ENCODE data around the gene CLEC2D. TPM values are rescaled to one million over a fixed set of nuclear protein-coding genes. Genes with fewer than 3 reads are reported as not detected.

CLEC2D gene
- total and polyA plus RNA-seq, 2 donors (not counting 3 experiments of a cell fraction or from before 2014, with no cell fraction given): 1.8 to 4.1 TPM

- POLR2A ChIA-PET: no interaction called here
- CTCF ChIA-PET: interaction anchor here (1.2 kb wide), 1 partner anchor 46 kb away, joined by 3 read pairs; no protein-coding TSS in a partner anchor
- no peaks in the 10 kb centered on the region for H4K20me1 ChIP-seq (replicated peaks; ENCODE audit: control insufficient read depth, extremely low read depth, insufficient read depth, low read length)
- no peaks in the 10 kb centered on the region for H3K27me3 ChIP-seq (ENCODE audit: control insufficient read depth in 2 of 2, insufficient read depth in 2 of 2, low read length in 2 of 2)
- H3K4me2 ChIP-seq (ENCODE audit: insufficient read depth, low read length): no peak overlapping the region
- no peak overlapping the region for H2AFZ ChIP-seq (ENCODE audit: low read depth, low read length)
- dilution Hi-C loops (cut with MboI; ENCODE audit: extremely low pct_ligation_motif_present, low sequenced_read_pairs): no loop called here
- TF ChIP-seq CTCF (IDR thresholded peaks at IDR 0.05; ENCODE audit: extremely low read depth in 1 of 2, insufficient read depth in 1 of 2, low read depth in 1 of 2, low read length in 2 of 2): no peak
- no peak for TF ChIP-seq FOS (IDR thresholded peaks at IDR 0.05; ENCODE audit: borderline replicate concordance, insufficient read depth, low read length)
- TF ChIP-seq GATA2 (IDR thresholded peaks at IDR 0.05; ENCODE audit: insufficient read depth, insufficient read length, low read depth, low read length): no peak
- H3K4me1 ChIP-seq (ENCODE audit: control insufficient read depth, extremely low read depth, insufficient read depth, low read length): peaks cover under 1% of the 10 kb centered on the region
- H3K27ac ChIP-seq (ENCODE audit: insufficient read depth, low read depth, low read length): no peak overlapping the region
- H3K9ac ChIP-seq (replicated peaks; ENCODE audit: extremely low read depth, insufficient read depth, low read length): no peak overlapping the region
- H3K9me1 ChIP-seq (replicated peaks; ENCODE audit: control insufficient read depth, extremely low read depth, insufficient read depth, low read length): no peaks in the 10 kb centered on the region
- intact Hi-C loops (cut with micrococcal nuclease): no loop called here
- DNase-seq (ENCODE audit: low read depth, low spot score): no peak
- no peak for FAIRE-seq
- no TSS peak for BruUV-seq (replicated peaks)
- H3K36me3 ChIP-seq (ENCODE audit: control insufficient read depth in 2 of 2, extremely low read depth in 1 of 2, insufficient read depth in 2 of 2, low read length in 2 of 2): no peaks in the 10 kb centered on the region
- no peaks in the 10 kb centered on the region for H3K79me2 ChIP-seq (ENCODE audit: control insufficient read depth, insufficient read depth, low read length)
- H3K4me3 ChIP-seq (replicated peaks in 1 of 3; ENCODE audit: insufficient read depth in 1 of 3, low read depth in 1 of 3, low read length in 3 of 3): no peak overlapping the region
- no peaks in the 10 kb centered on the region for H3K9me3 ChIP-seq (replicated peaks; ENCODE audit: control insufficient read depth, insufficient read depth, low read length)
These were observed 7.0 kb upstream of the CLEC2D start for GRCh38 chr12:9662488-9662887.

- FAIRE-seq (no peak), DNase-seq (ENCODE audit: low read depth, low spot score) (no peak)
- no TSS peak for BruUV-seq (replicated peaks)
- no peaks in the 10 kb centered on the region for H3K9me1 ChIP-seq (replicated peaks; ENCODE audit: control insufficient read depth, extremely low read depth, insufficient read depth, low read length)
- ChIA-PET CTCF (no interaction called here), POLR2A (no interaction called here)
- dilution Hi-C loops (cut with MboI; ENCODE audit: extremely low pct_ligation_motif_present, low sequenced_read_pairs) (no loop called here), intact Hi-C loops (cut with micrococcal nuclease) (no loop called here)
- no peak overlapping the region for H3K4me2 ChIP-seq (ENCODE audit: insufficient read depth, low read length)
- no peak overlapping the region for H2AFZ ChIP-seq (ENCODE audit: low read depth, low read length)
- H4K20me1 ChIP-seq (replicated peaks; ENCODE audit: control insufficient read depth, extremely low read depth, insufficient read depth, low read length): no peaks in the 10 kb centered on the region
- H3K27ac ChIP-seq (ENCODE audit: insufficient read depth, low read depth, low read length): no peak overlapping the region
- H3K79me2 ChIP-seq (ENCODE audit: control insufficient read depth, insufficient read depth, low read length): no peaks in the 10 kb centered on the region
- no peak overlapping the region for H3K9ac ChIP-seq (replicated peaks; ENCODE audit: extremely low read depth, insufficient read depth, low read length)
- no peak overlapping the region for H3K4me3 ChIP-seq (replicated peaks in 1 of 3; ENCODE audit: insufficient read depth in 1 of 3, low read depth in 1 of 3, low read length in 3 of 3)
- no peaks in the 10 kb centered on the region for H3K27me3 ChIP-seq (ENCODE audit: control insufficient read depth in 2 of 2, insufficient read depth in 2 of 2, low read length in 2 of 2)
- peaks cover 4% of the 10 kb centered on the region for H3K4me1 ChIP-seq (ENCODE audit: control insufficient read depth, extremely low read depth, insufficient read depth, low read length)
- H3K36me3 ChIP-seq (ENCODE audit: control insufficient read depth in 2 of 2, extremely low read depth in 1 of 2, insufficient read depth in 2 of 2, low read length in 2 of 2): no peaks in the 10 kb centered on the region
- no peak for TF ChIP-seq FOS (IDR thresholded peaks at IDR 0.05; ENCODE audit: borderline replicate concordance, insufficient read depth, low read length)
- no peak for TF ChIP-seq MAX (IDR thresholded peaks at IDR 0.05; ENCODE audit: insufficient read depth, insufficient read length)
- TF ChIP-seq POLR2AphosphoS5 (IDR thresholded peaks at IDR 0.05; ENCODE audit: insufficient read depth, low read depth, low read length): no peak
- TF ChIP-seq JUN (IDR thresholded peaks at IDR 0.05; ENCODE audit: borderline replicate concordance, insufficient read depth, insufficient read length, low read depth): no peak
- no peak for TF ChIP-seq MYC (IDR thresholded peaks at IDR 0.05; ENCODE audit: low read depth, low read length)
- no peak for TF ChIP-seq CTCF (IDR thresholded peaks at IDR 0.05; ENCODE audit: extremely low read depth in 1 of 2, insufficient read depth in 1 of 2, low read depth in 1 of 2, low read length in 2 of 2)
- TF ChIP-seq GATA2 (IDR thresholded peaks at IDR 0.05; ENCODE audit: insufficient read depth, insufficient read length, low read depth, low read length): no peak
- TF ChIP-seq POLR2A (IDR thresholded peaks at IDR 0.05; ENCODE audit: low read depth, low read length): no peak
- TF ChIP-seq EZH2 (IDR thresholded peaks at IDR 0.05; ENCODE audit: borderline replicate concordance, low read depth, low read length, severe bottlenecking): no peak
- H3K9me3 ChIP-seq (replicated peaks; ENCODE audit: control insufficient read depth, insufficient read depth, low read length): no peaks in the 10 kb centered on the region
These were observed 1.9 kb upstream of the CLEC2D start for GRCh38 chr12:9667403-9668160.

All from endothelial cell of umbilical vein (primary cell).